ENCODE data around the gene PRAMEF11.
"Not testable (repeated sequence)": the region's sequence is repeated elsewhere in the genome, so short reads cannot be mapped to it uniquely, and the experiment has no call there.

PRAMEF11 gene

GRCh38 chr1:12831310-12831709 is at the start of gene PRAMEF11:
PRAMEF11 (minus strand) TSS chr1:12831410; CDS start chr1:12828789, 2,621 bp downstream.
- H2AFZ ChIP-seq (ENCODE audit: low read depth, low read length); H3K27me3 ChIP-seq (ENCODE audit: low read depth, low read length); H3K36me3 ChIP-seq (replicated peaks; ENCODE audit: low read depth, low read length); H3K4me3 ChIP-seq (ENCODE audit: low read length); H3K9ac ChIP-seq (ENCODE audit: low read length); H3K4me2 ChIP-seq (ENCODE audit: low read length); H3K9me3 ChIP-seq (ENCODE audit: insufficient read depth, low read length); H3K79me2 ChIP-seq (ENCODE audit: low read length); H4K20me1 ChIP-seq (ENCODE audit: insufficient read depth, low read length); H3K27ac ChIP-seq (ENCODE audit: low read length); H3K4me1 ChIP-seq (ENCODE audit: low read length): not testable (repeated sequence)

GRCh38 chr1:12878453-12878852 is 47.2 kb upstream of the PRAMEF11 start:
- H3K4me2 ChIP-seq (ENCODE audit: low read length); H3K4me3 ChIP-seq (ENCODE audit: low read length); H3K36me3 ChIP-seq (replicated peaks; ENCODE audit: low read depth, low read length); H3K27me3 ChIP-seq (ENCODE audit: low read depth, low read length); H4K20me1 ChIP-seq (ENCODE audit: insufficient read depth, low read length); H3K79me2 ChIP-seq (ENCODE audit: low read length); H3K27ac ChIP-seq (ENCODE audit: low read length); H3K9ac ChIP-seq (ENCODE audit: low read length); H3K4me1 ChIP-seq (ENCODE audit: low read length); H2AFZ ChIP-seq (ENCODE audit: low read depth, low read length); H3K9me3 ChIP-seq (ENCODE audit: insufficient read depth, low read length): not testable (repeated sequence)

- H3K9ac ChIP-seq (ENCODE audit: low read length); H4K20me1 ChIP-seq (ENCODE audit: insufficient read depth, low read length); H3K27me3 ChIP-seq (ENCODE audit: low read depth, low read length); H3K4me3 ChIP-seq (ENCODE audit: low read length); H3K9me3 ChIP-seq (ENCODE audit: insufficient read depth, low read length); H3K79me2 ChIP-seq (ENCODE audit: low read length); H3K36me3 ChIP-seq (replicated peaks; ENCODE audit: low read depth, low read length); H3K4me1 ChIP-seq (ENCODE audit: low read length); H2AFZ ChIP-seq (ENCODE audit: low read depth, low read length); H3K4me2 ChIP-seq (ENCODE audit: low read length); H3K27ac ChIP-seq (ENCODE audit: low read length): not testable (repeated sequence)
Measured at GRCh38 chr1:12863131-12863880, 32.1 kb upstream of the PRAMEF11 start.

- H3K79me2 ChIP-seq (ENCODE audit: low read length); H2AFZ ChIP-seq (ENCODE audit: low read depth, low read length); H4K20me1 ChIP-seq (ENCODE audit: insufficient read depth, low read length); H3K4me2 ChIP-seq (ENCODE audit: low read length); H3K9me3 ChIP-seq (ENCODE audit: insufficient read depth, low read length); H3K27me3 ChIP-seq (ENCODE audit: low read depth, low read length); H3K27ac ChIP-seq (ENCODE audit: low read length); H3K4me1 ChIP-seq (ENCODE audit: low read length); H3K36me3 ChIP-seq (replicated peaks; ENCODE audit: low read depth, low read length); H3K4me3 ChIP-seq (ENCODE audit: low read length); H3K9ac ChIP-seq (ENCODE audit: low read length): not testable (repeated sequence)
Measured at GRCh38 chr1:12856786-12857185, 25.6 kb upstream of the PRAMEF11 start, which contains the start of gene PRAMEF2. PRAMEF2 (plus strand) TSS chr1:12857086; CDS start chr1:12859010, 1,924 bp downstream.

GRCh38 chr1:12851779-12852178 is 20.6 kb upstream of the PRAMEF11 start:
- Histone ChIP-seq H3K27ac (ENCODE audit: low read length) (no peak overlapping the region), H3K27me3 (ENCODE audit: low read depth, low read length) (no peaks in the 10 kb centered on the region), H3K79me2 (ENCODE audit: low read length) (no peaks in the 10 kb centered on the region), H3K4me2 (ENCODE audit: low read length) (no peak overlapping the region), H3K36me3 (replicated peaks; ENCODE audit: low read depth, low read length) (no peaks in the 10 kb centered on the region), H2AFZ (ENCODE audit: low read depth, low read length) (no peak overlapping the region), H4K20me1 (ENCODE audit: insufficient read depth, low read length) (no peaks in the 10 kb centered on the region), H3K4me3 (ENCODE audit: low read length) (no peak overlapping the region), H3K4me1 (ENCODE audit: low read length) (no peaks in the 10 kb centered on the region), H3K9me3 (ENCODE audit: insufficient read depth, low read length) (no peaks in the 10 kb centered on the region), H3K9ac (ENCODE audit: low read length) (no peak overlapping the region)
- TF ChIP-seq CTCF (IDR thresholded peaks at IDR 0.05; ENCODE audit: low read depth, low read length) (no peak), EZH2phosphoT487 (IDR thresholded peaks at IDR 0.05; ENCODE audit: low read depth) (no peak)

- not testable (repeated sequence) for H3K36me3 ChIP-seq (replicated peaks; ENCODE audit: low read depth, low read length); H4K20me1 ChIP-seq (ENCODE audit: insufficient read depth, low read length); H3K9ac ChIP-seq (ENCODE audit: low read length); H3K27ac ChIP-seq (ENCODE audit: low read length); H3K4me2 ChIP-seq (ENCODE audit: low read length); H3K27me3 ChIP-seq (ENCODE audit: low read depth, low read length); H3K79me2 ChIP-seq (ENCODE audit: low read length); H3K4me1 ChIP-seq (ENCODE audit: low read length); H2AFZ ChIP-seq (ENCODE audit: low read depth, low read length); H3K4me3 ChIP-seq (ENCODE audit: low read length); H3K9me3 ChIP-seq (ENCODE audit: insufficient read depth, low read length)
Measured at GRCh38 chr1:12848620-12849019, 17.4 kb upstream of the PRAMEF11 start, which contains the start of gene HNRNPCL1. HNRNPCL1 (minus strand) TSS chr1:12848720; CDS start chr1:12848289, 431 bp downstream.

- not testable (repeated sequence) for H2AFZ ChIP-seq (ENCODE audit: low read depth, low read length); H3K36me3 ChIP-seq (replicated peaks; ENCODE audit: low read depth, low read length); H3K9me3 ChIP-seq (ENCODE audit: insufficient read depth, low read length); H4K20me1 ChIP-seq (ENCODE audit: insufficient read depth, low read length); H3K4me1 ChIP-seq (ENCODE audit: low read length); H3K4me2 ChIP-seq (ENCODE audit: low read length); H3K27me3 ChIP-seq (ENCODE audit: low read depth, low read length); H3K9ac ChIP-seq (ENCODE audit: low read length); H3K4me3 ChIP-seq (ENCODE audit: low read length); H3K27ac ChIP-seq (ENCODE audit: low read length); H3K79me2 ChIP-seq (ENCODE audit: low read length)
Measured at GRCh38 chr1:12833251-12833650, 2.0 kb upstream of the PRAMEF11 start.

GRCh38 chr1:12819061-12819460 is 12.1 kb downstream of the PRAMEF11 start:
- H2AFZ ChIP-seq (ENCODE audit: low read depth, low read length); H4K20me1 ChIP-seq (ENCODE audit: insufficient read depth, low read length); H3K36me3 ChIP-seq (replicated peaks; ENCODE audit: low read depth, low read length); H3K9me3 ChIP-seq (ENCODE audit: insufficient read depth, low read length); H3K9ac ChIP-seq (ENCODE audit: low read length); H3K27me3 ChIP-seq (ENCODE audit: low read depth, low read length); H3K27ac ChIP-seq (ENCODE audit: low read length); H3K79me2 ChIP-seq (ENCODE audit: low read length); H3K4me2 ChIP-seq (ENCODE audit: low read length); H3K4me3 ChIP-seq (ENCODE audit: low read length); H3K4me1 ChIP-seq (ENCODE audit: low read length): not testable (repeated sequence)
